DND-41 (cell line): Measurements from ENCODE around the gene FCRL2.

Source experiments
- EZH2 ChIP-seq: IDR thresholded peaks from 3 replicates; pipeline ENCODE4 v1.6.1; 2012; ENCODE audit warnings: borderline replicate concordance, low read depth, mild to moderate bottlenecking, moderate library complexity, low read length, inconsistent platforms; ENCODE audit not compliant: severe bottlenecking
- TF ChIP-seq, protein P1 (sequence below): IDR thresholded peaks from 2 replicates; pipeline ENCODE4 v1.5.1; 2012; ENCODE audit warnings: borderline replicate concordance, low read length, moderate library complexity, mild to moderate bottlenecking; ENCODE audit not compliant: poor library complexity, severe bottlenecking; ENCODE audit errors: extremely low read depth

DNA sequence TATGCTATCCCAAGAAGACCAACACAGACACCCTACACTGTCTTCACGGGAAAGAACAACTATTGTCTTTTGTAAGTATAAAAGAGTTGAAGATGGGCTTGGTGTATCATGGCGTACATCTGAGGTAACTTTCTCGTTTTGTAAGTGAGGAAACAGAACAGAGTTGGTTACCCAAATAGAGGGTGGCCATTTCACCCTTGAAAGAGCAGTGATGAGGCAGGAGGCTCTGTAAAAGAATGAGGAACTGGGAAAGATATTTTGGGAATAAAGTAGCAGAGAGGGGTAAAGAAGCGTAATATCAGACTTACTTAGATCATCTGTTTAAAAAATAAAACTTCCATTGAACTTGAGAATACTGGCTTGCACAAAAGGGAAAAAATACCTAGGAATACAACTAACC, 18.9 kb downstream of the FCRL2 start:
- TF ChIP-seq, protein P1, sequence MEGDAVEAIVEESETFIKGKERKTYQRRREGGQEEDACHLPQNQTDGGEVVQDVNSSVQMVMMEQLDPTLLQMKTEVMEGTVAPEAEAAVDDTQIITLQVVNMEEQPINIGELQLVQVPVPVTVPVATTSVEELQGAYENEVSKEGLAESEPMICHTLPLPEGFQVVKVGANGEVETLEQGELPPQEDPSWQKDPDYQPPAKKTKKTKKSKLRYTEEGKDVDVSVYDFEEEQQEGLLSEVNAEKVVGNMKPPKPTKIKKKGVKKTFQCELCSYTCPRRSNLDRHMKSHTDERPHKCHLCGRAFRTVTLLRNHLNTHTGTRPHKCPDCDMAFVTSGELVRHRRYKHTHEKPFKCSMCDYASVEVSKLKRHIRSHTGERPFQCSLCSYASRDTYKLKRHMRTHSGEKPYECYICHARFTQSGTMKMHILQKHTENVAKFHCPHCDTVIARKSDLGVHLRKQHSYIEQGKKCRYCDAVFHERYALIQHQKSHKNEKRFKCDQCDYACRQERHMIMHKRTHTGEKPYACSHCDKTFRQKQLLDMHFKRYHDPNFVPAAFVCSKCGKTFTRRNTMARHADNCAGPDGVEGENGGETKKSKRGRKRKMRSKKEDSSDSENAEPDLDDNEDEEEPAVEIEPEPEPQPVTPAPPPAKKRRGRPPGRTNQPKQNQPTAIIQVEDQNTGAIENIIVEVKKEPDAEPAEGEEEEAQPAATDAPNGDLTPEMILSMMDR, result no peak
- TF ChIP-seq EZH2, result no peak
